ENCODE results near the gene GUCA1A. TPM values are rescaled to one million over a fixed set of nuclear protein-coding genes. Genes with fewer than 3 reads are reported as not detected.
"Not testable (repeated sequence)": the region's sequence is repeated elsewhere in the genome, so short reads cannot be mapped to it uniquely, and the experiment has no call there.

GUCA1A gene
- total RNA-seq, 1 experiment from 2014 or later, result 17.2 TPM

- Histone ChIP-seq H4K20me1 (ENCODE audit: control insufficient read depth, insufficient read depth, insufficient read length) (no peaks in the 10 kb centered on the region), H3K79me2 (ENCODE audit: insufficient read depth, low read length) (no peaks in the 10 kb centered on the region), H2BK120ac (ENCODE audit: low read depth, low read length, poor library complexity, severe bottlenecking) (no peak overlapping the region), H2BK20ac (ENCODE audit: low read depth, low read length, poor library complexity, severe bottlenecking) (no peak overlapping the region), H2BK15ac (ENCODE audit: low read depth, low read length) (no peak overlapping the region), H3K4me1 (ENCODE audit: insufficient read depth, low read length) (peaks cover 8% of the 10 kb centered on the region; the same call in 1 of the 2 replicates), H3K56ac (ENCODE audit: insufficient read length, low read depth, low read length) (no peak overlapping the region), H4K5ac (ENCODE audit: insufficient read length, low read depth, low read length) (no peak overlapping the region), H3K14ac (ENCODE audit: insufficient read depth, low read length) (no peak overlapping the region), H3K23ac (ENCODE audit: insufficient read length, low read depth, low read length) (no peak overlapping the region), H3K27ac (ENCODE audit: insufficient read length, low read depth, low read length) (no peak overlapping the region), H3K9ac (ENCODE audit: extremely low read depth, insufficient read length, low read length) (no peak overlapping the region), H3K79me1 (ENCODE audit: insufficient read depth, low read depth, low read length, poor library complexity, severe bottlenecking) (no peaks in the 10 kb centered on the region), H2BK12ac (ENCODE audit: insufficient read length, low read depth, low read length) (no peak overlapping the region), H2BK5ac (ENCODE audit: insufficient read length, low read length) (no peak overlapping the region), H4K91ac (ENCODE audit: insufficient read length, low read depth, low read length) (no peak overlapping the region), H3K9me3 (ENCODE audit: control insufficient read depth, low read depth, low read length) (no peaks in the 10 kb centered on the region), H4K8ac (replicated peaks; ENCODE audit: insufficient read length, low read depth, low read length) (no peak overlapping the region), H3K18ac (ENCODE audit: insufficient read length, low read depth, low read length) (no peak overlapping the region), H3K23me2 (ENCODE audit: insufficient read length, low read depth, low read length, poor library complexity, severe bottlenecking) (no peaks in the 10 kb centered on the region), H3T11ph (ENCODE audit: low read length) (no peak overlapping the region), H3K4ac (ENCODE audit: low read depth, low read length) (no peak overlapping the region), H2AK5ac (ENCODE audit: insufficient read length, low read length) (no peak overlapping the region), H3K27me3 (ENCODE audit: insufficient read depth, low read length) (no peaks in the 10 kb centered on the region), H3K4me2 (ENCODE audit: insufficient read depth, insufficient read length, low read length) (no peak overlapping the region), H2AFZ (ENCODE audit: low read length) (no peak overlapping the region)
- Mint-ChIP-seq H3K9me3 (no peaks in the 10 kb centered on the region), H3K27me3 (ENCODE audit: low read depth) (peaks cover 4% of the 10 kb centered on the region), H3K4me3 (no peak overlapping the region), H3K4me1 (peaks cover 18 to 34% of the 10 kb centered on the region in 2 experiments), H3K27ac (peak overlapping the region in 1 of 3 experiments; percentile 71; a peak in 2 of 7 replicates), H3K36me3 (ENCODE audit: insufficient read depth in 1 of 3, low read depth in 3 of 3) (no peaks in the 10 kb centered on the region; a peak in 1 of 7 replicates)
- no peak for DNase-seq
- no peak for TF ChIP-seq CTCF (conservative IDR thresholded peaks at IDR 0.05)
- WGBS (ENCODE audit: extremely low coverage, insufficient read length, low lambda C conversion rate), result no CpG with 5 or more reads among the region's 5 CpGs
These were observed 17.5 kb downstream of the GUCA1A start for GRCh38 chr6:42190554-42191183.

GRCh38 chr6:42192385-42192784 lies 19.2 kb downstream of the GUCA1A start:
- DNase-seq; H3K27me3 ChIP-seq (ENCODE audit: insufficient read depth, low read length); H2BK5ac ChIP-seq (ENCODE audit: insufficient read length, low read length); H3K4me1 ChIP-seq (ENCODE audit: insufficient read depth, low read length); H4K8ac ChIP-seq (replicated peaks; ENCODE audit: insufficient read length, low read depth, low read length); H2BK20ac ChIP-seq (ENCODE audit: low read depth, low read length, poor library complexity, severe bottlenecking); H4K91ac ChIP-seq (ENCODE audit: insufficient read length, low read depth, low read length); H3K4ac ChIP-seq (ENCODE audit: low read depth, low read length); H3K4me2 ChIP-seq (ENCODE audit: insufficient read depth, insufficient read length, low read length); H3K9ac ChIP-seq (ENCODE audit: extremely low read depth, insufficient read length, low read length); H3K9me3 Mint-ChIP-seq; H2AFZ ChIP-seq (ENCODE audit: low read length); H2AK5ac ChIP-seq (ENCODE audit: insufficient read length, low read length); H3K27ac Mint-ChIP-seq; H3K23me2 ChIP-seq (ENCODE audit: insufficient read length, low read depth, low read length, poor library complexity, severe bottlenecking); H3K4me3 Mint-ChIP-seq; H3K56ac ChIP-seq (ENCODE audit: insufficient read length, low read depth, low read length); H3K79me2 ChIP-seq (ENCODE audit: insufficient read depth, low read length); H3T11ph ChIP-seq (ENCODE audit: low read length); H4K5ac ChIP-seq (ENCODE audit: insufficient read length, low read depth, low read length); H2BK15ac ChIP-seq (ENCODE audit: low read depth, low read length); H2BK12ac ChIP-seq (ENCODE audit: insufficient read length, low read depth, low read length); H2BK120ac ChIP-seq (ENCODE audit: low read depth, low read length, poor library complexity, severe bottlenecking); H3K27me3 Mint-ChIP-seq (ENCODE audit: low read depth); H3K23ac ChIP-seq (ENCODE audit: insufficient read length, low read depth, low read length); H3K79me1 ChIP-seq (ENCODE audit: insufficient read depth, low read depth, low read length, poor library complexity, severe bottlenecking); H4K20me1 ChIP-seq (ENCODE audit: control insufficient read depth, insufficient read depth, insufficient read length); H3K14ac ChIP-seq (ENCODE audit: insufficient read depth, low read length); H3K18ac ChIP-seq (ENCODE audit: insufficient read length, low read depth, low read length); H3K27ac ChIP-seq (ENCODE audit: insufficient read length, low read depth, low read length); H3K36me3 Mint-ChIP-seq (ENCODE audit: insufficient read depth in 1 of 3, low read depth in 3 of 3); H3K9me3 ChIP-seq (ENCODE audit: control insufficient read depth, low read depth, low read length): not testable (repeated sequence)
- no CpG with 5 or more reads among the region's 5 CpGs for WGBS (ENCODE audit: extremely low coverage, insufficient read length, low lambda C conversion rate)
- H3K4me1 Mint-ChIP-seq, result peaks cover 10 to 21% of the 10 kb centered on the region in 2 experiments
